Measurements from ENCODE around the gene CNPY3. TPM values are rescaled to one million over a fixed set of nuclear protein-coding genes. Genes with fewer than 3 reads are reported as not detected.
"Not testable (repeated sequence)": the region's sequence is repeated elsewhere in the genome, so short reads cannot be mapped to it uniquely, and the experiment has no call there.

Gene CNPY3
- total RNA-seq, 1 donor from 2014 or later, result 56.5 TPM

GRCh38 chr6:42891199-42891722 lies 38.0 kb upstream of the CNPY3 start:
- no peak for DNase-seq (ENCODE audit: low read depth)
- Histone ChIP-seq H3K36me3 (ENCODE audit: control insufficient read depth, insufficient read depth, low read length) (no peaks in the 10 kb centered on the region), H3K27me3 (ENCODE audit: control insufficient read depth, insufficient read depth, low read length) (no peaks in the 10 kb centered on the region), H3K4me3 (ENCODE audit: low read depth, low read length) (peak overlapping the region; percentile 69)
- TF ChIP-seq CTCF (IDR thresholded peaks at IDR 0.05; ENCODE audit: insufficient read depth, low read length, poor library complexity, severe bottlenecking), result no peak

DNA sequence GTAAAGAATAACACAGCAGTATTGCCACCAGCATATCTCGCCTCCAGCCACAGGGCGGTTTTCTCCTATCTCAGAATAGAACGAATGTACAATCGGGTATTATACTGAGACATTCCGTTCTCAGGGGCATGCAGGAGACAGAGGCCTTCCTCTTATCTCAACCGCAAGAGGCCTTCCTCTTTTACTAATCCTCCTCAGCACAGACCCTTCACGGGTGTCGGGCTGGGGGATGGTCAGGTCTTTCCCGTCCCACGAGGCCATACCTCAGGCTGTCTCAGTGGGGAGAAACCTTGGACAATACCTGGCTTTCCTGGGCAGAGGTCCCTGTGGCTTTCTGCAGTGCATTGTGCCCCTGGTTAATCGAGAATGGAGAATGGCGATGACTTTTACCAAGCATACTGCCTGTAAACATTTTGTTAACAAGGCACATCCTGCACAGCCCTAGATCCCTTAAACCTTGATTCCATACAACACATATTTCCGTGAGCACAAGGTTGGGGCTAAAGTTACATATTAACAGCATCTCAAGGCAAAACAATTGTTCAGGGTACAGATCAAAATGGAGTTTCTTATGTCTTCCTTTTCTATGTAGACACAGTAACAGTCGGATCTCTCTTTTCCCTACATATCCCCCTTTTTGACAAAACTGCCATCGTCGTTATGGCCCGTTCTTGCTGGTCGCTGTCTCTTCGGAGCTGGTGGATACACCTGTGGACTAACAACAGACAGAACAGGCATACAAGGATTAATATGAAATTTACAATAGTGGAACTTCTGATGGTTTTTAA lies 35.0 kb upstream of the CNPY3 start:
- not testable (repeated sequence) for H3K4me3 ChIP-seq (ENCODE audit: low read depth, low read length); DNase-seq (ENCODE audit: low read depth); H3K36me3 ChIP-seq (ENCODE audit: control insufficient read depth, insufficient read depth, low read length); H3K27me3 ChIP-seq (ENCODE audit: control insufficient read depth, insufficient read depth, low read length)

GRCh38 chr6:42896178-42896719 lies 33.0 kb upstream of the CNPY3 start:
- H3K4me3 ChIP-seq (ENCODE audit: low read depth, low read length), result no peak overlapping the region
- no peaks in the 10 kb centered on the region for H3K27me3 ChIP-seq (ENCODE audit: control insufficient read depth, insufficient read depth, low read length)
- H3K36me3 ChIP-seq (ENCODE audit: control insufficient read depth, insufficient read depth, low read length), result no peaks in the 10 kb centered on the region
- DNase-seq (ENCODE audit: low read depth), result no peak
- no peak for TF ChIP-seq CTCF (IDR thresholded peaks at IDR 0.05; ENCODE audit: insufficient read depth, low read length, poor library complexity, severe bottlenecking)

- H3K36me3 ChIP-seq (ENCODE audit: control insufficient read depth, insufficient read depth, low read length), result no peaks in the 10 kb centered on the region
- no peak for DNase-seq (ENCODE audit: low read depth)
- no peaks in the 10 kb centered on the region for H3K27me3 ChIP-seq (ENCODE audit: control insufficient read depth, insufficient read depth, low read length)
- no peak overlapping the region for H3K4me3 ChIP-seq (ENCODE audit: low read depth, low read length)
- TF ChIP-seq CTCF (IDR thresholded peaks at IDR 0.05; ENCODE audit: insufficient read depth, low read length, poor library complexity, severe bottlenecking), result peak; percentile 56
These were observed 30.4 kb upstream of the CNPY3 start for GRCh38 chr6:42898891-42899361.

DNA sequence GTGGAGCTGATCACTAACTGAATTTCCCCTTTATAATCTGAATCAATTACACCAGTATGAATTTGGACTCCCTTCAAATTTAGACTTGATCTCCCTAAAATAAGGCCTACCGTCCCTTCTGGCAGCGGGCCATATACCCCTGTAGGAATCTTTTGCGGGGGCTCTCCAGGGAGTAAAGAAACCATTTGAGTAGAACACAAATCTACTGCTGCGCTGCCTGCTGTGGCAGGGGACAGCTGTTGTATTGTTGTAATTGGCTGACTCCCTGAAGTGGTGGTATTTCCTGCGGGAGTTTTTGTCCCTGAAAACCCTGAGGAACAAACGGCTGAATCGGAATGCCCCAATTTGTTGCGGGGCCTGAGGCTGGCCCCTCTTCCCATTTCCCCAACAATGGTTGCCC lies 29.4 kb upstream of the CNPY3 start:
- TF ChIP-seq CTCF (IDR thresholded peaks at IDR 0.05; ENCODE audit: insufficient read depth, low read length, poor library complexity, severe bottlenecking), result no peak
- no peak for DNase-seq (ENCODE audit: low read depth)
- H3K4me3 ChIP-seq (ENCODE audit: low read depth, low read length), result no peak overlapping the region
- H3K36me3 ChIP-seq (ENCODE audit: control insufficient read depth, insufficient read depth, low read length), result no peaks in the 10 kb centered on the region
- H3K27me3 ChIP-seq (ENCODE audit: control insufficient read depth, insufficient read depth, low read length), result no peaks in the 10 kb centered on the region

DNA sequence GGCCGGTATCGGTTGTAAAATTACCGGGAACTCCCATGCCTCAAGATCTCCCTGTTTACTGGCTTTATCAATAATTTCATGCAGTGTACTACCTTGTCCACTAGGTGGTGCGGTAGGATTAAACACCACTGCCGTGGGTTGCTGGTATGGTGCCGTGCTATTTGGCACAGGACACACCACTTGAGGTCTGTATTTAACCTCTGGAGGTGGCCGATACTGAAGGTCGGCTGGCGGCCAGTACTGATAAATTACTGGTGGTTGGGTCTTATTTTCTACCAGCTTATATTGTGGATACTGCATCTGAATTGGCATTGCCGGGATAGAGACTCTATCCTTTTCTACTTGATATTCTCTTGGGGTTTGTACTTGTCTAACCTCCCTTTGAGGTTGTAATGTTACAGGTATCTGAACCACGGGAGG lies 27.7 kb upstream of the CNPY3 start:
- peak; percentile 69 for TF ChIP-seq CTCF (IDR thresholded peaks at IDR 0.05; ENCODE audit: insufficient read depth, low read length, poor library complexity, severe bottlenecking)
- Histone ChIP-seq H3K4me3 (ENCODE audit: low read depth, low read length) (no peak overlapping the region), H3K36me3 (ENCODE audit: control insufficient read depth, insufficient read depth, low read length) (no peaks in the 10 kb centered on the region), H3K27me3 (ENCODE audit: control insufficient read depth, insufficient read depth, low read length) (no peaks in the 10 kb centered on the region)
- DNase-seq (ENCODE audit: low read depth), result no peak

DNA sequence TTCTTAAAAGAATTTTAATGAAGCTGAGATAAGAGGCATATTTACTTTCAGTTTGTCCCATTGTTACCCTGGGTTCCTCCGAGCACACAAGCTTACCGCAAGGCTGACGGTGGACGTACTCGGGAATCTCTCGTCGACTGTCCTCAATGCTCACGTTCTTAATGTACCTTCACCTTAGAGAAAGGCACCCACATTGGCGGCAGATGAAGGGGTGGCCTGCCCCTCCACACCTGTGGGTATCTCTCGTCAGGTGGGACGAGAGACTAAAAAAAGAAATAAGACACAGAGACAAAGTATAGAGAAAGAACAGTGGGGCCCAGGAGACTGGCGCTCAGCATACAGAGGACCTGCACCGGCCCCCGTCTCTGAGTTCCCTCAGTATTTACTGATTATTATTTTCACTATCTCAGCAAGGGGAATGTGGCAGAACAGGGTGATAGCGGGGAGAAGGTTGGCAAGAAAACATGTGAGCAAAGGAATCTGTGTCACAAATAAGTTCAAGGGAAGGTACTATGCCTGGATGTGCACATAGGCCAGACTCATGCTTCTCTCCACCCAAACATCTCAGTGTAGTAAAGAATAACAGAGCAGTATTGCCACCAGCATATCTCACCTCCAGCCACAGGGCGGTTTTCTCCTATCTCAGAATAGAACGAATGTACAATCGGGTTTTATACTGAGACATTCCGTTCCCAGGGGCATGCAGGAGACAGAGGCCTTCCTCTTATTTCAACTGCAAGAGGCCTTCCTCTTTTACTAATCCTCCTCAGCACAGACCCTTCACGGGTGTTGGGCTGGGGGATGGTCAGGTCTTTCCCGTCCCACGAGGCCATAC lies 26.6 kb upstream of the CNPY3 start:
- not testable (repeated sequence) for H3K27me3 ChIP-seq (ENCODE audit: control insufficient read depth, insufficient read depth, low read length); DNase-seq (ENCODE audit: low read depth); H3K4me3 ChIP-seq (ENCODE audit: low read depth, low read length); H3K36me3 ChIP-seq (ENCODE audit: control insufficient read depth, insufficient read depth, low read length)

All from kidney epithelial cell (primary cell).